ENCODE measurements around the gene CLDN19.
A peak's percentile ranks its signal among the peaks of the same experiment; 100 is the strongest.
"Not testable (repeated sequence)": the region's sequence is repeated elsewhere in the genome, so short reads cannot be mapped to it uniquely, and the experiment has no call there.

Gene CLDN19

GRCh38 chr1:42737986-42738677 is 1.9 kb downstream of the CLDN19 start:
- DNase-seq (ENCODE audit: low read depth): no peak

DNA sequence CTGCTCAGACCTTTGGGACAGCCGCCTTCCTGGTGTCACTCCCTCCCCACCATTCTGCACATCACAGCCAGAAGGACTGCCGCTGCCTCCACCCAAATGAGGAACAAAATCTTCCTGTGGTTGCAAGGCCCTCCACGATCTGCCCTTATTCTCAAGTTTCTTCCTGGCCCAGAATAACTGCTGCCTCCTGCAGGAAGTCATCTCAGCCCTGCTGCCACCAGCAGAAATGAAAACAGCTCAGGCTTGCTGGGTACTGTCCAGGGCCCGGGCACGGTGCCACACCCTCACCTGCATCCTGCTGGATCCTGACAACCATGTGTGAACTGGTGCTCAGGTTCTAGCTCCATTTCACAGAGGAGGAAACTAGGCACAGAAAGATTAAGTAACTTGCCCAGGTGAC is 2.8 kb downstream of the CLDN19 start:
- no peak for DNase-seq (ENCODE audit: low read depth)

DNA sequence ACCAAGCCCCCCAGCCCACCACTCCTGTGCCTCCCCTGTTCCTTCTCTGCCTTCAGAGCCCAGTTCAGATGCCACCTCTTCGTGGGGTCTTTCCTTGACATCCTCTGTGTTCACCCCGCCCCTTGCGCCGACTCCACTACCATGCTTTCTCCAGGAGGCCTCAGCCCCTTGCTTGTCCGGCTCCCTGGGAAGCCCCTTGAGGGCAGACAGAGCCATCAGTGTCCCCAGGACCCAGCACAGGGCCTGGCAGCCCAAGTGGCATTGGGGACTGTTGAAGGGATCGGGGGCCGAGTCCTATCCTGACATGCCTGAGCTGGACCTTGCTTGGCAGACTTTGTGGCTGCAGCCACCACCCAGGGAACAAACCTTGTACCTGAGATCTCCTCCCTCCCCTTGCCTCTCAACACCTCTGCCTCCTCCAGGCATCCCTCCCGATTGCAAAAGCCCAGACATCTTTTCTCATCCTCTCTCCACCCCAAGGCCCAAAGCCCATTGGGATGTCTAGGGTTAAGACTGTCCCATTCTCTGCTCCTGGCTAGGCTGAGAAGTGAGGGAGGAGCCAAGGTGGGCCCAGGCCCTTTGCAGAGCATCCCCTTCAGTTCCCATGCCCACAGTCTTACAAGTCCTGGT is 3.4 kb downstream of the CLDN19 start:
- DNase-seq (ENCODE audit: low read depth): no peak

DNA sequence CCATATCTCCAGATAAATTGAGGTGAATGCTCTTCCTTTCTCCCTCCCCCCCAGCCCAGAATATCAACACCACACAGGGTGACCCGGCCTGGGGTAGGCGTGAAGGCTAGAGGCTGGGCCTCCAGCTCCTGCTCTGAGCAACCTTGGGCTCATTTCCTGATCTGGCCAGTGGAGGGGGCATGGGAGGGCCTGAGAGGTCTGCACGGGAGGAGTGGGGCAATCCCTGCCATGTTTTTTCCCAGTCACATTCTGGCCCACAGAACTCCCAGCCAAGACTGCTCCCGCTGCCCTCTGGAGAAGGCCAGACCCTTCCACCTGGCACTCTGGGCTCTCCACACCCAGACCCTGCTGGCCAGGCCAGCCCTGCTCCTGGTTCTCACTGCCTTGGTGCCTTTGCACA is 3.9 kb downstream of the CLDN19 start:
- DNase-seq (ENCODE audit: low read depth): no peak

GRCh38 chr1:42735477-42736105 is 4.4 kb downstream of the CLDN19 start:
- no peak for DNase-seq (ENCODE audit: low read depth)

DNA sequence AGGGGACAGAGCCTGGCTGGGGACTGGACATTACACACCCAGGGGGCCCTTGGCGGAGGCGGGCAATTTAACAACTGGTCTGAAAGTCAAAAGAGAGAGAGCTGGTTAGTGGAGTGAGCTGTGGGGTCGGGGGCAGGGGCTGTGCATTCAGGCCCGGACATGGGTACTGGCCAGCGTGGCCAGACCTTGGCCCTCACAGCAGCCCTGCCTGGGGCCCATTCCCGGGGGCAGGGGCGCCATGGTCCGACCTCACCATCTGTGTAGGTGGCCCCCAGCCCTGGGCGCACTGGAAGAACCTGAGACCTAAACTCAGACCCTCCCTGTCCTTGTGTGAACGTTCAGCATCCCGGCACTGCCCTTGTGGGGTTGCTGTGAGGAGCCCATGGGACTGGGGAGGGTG is 5.0 kb downstream of the CLDN19 start:
- no peak for DNase-seq (ENCODE audit: low read depth)

DNA sequence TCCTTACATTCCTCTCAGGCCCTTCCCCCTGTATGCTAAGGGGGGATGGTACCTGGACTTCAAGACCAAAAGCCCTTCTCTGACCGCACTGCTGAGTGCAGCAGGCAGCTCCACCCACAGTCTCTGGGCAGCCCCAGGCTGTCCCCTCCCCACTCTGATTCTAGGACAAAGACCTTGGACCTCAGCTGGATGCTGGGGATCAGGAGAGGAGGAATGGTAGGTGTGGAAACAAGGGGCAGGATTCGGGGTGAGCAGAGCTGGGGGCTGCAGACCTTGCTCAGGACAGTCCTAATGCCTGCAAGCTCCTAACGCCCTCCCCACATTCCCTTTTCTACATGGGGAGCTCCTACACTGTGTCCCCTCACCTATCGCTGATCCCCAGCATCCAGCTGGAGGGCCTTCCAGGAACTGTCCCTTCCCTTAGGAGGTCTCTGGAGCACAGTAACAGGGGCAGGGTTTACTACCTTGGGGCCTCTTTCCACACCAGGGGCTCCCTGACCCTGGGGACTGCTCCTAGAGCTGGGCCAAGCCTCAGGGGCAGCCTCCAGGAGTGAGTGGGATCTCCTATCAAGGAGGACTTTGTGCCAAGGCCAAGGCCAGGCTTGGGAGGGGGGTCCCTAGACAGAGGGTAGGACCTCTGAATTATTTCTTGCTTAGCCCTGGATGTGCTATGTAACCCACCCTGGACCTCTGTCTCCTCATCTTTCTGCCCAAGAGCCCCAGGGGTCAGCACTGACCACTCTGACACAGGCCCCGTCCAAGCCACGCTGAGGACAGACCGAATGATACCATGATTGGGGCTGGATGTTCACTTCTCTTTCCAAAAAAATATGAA is 5.6 kb downstream of the CLDN19 start:
- no peak for DNase-seq (ENCODE audit: low read depth)

- DNase-seq (ENCODE audit: low read depth): no peak
These were observed 6.4 kb downstream of the CLDN19 start for GRCh38 chr1:42733415-42734200.

DNA sequence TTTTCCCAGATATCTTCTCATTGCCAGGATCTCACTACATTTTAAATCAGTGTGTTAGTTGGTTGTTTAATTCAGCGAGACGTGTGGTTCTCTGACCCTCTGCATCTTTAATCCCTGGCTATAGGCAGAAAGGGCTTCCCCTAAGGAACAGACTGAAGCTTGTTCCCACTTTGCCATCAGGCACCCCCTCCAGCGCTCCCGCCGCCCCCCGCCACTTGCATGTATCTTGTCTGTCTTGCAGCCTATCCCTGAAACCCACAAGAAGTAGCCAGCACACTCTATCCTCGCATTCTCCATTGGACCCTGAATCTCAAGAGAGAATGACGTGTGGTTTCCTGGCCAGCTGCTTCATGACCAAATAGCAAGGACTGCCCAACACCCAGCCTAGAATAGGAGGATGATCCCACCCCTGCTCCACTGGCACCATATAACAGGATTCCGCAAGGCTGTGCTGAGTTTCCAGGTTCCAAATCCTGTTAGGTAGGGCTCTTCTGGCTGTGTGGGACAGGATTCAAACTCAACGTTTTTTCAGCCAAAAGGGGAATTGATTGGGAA is 7.8 kb downstream of the CLDN19 start:
- no peak for DNase-seq (ENCODE audit: low read depth)

DNA sequence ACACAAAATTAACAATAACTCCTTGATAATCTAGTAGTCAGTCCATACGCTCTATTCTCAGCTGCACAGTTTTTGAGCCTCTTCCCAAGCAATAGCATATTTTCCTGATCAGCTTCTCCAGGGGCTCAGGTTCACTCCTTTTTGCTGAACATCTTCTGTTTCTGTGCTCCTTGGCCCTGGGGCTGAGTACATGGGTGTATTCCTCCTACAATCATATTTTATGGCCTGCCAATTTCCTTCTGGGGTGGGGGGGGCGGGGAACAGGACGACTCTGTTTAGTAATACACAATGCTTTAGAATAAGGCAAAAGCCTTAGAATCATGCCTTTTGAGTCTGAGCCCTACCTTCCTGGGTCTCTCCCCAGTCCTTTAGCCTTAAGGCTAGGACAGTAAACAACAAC is 8.5 kb downstream of the CLDN19 start:
- DNase-seq (ENCODE audit: low read depth): no peak

DNA sequence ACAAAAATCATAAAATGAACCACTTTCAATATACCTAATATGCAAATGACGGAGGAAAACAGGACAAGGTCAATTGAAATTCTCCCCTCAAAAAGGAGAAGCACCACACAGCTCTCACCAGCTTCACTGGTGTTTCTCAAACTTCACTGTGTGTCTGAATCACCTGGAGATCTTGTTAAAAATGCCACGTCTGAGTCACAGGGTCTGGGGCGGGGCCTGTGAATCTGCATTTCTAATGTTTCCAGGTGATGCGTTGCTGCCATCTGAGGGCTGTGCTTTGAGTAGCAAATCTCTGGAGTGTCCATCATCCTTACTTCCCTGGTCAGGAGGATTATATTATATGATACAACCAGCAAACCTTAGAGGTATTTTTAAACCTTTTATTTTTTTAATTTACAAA is 9.0 kb downstream of the CLDN19 start:
- no peak for DNase-seq (ENCODE audit: low read depth)

GRCh38 chr1:42730002-42730401 is 10.0 kb downstream of the CLDN19 start:
- DNase-seq (ENCODE audit: low read depth): no peak

GRCh38 chr1:42725820-42726219 is 14.2 kb downstream of the CLDN19 start:
- DNase-seq (ENCODE audit: low read depth): not testable (repeated sequence)

- DNase-seq (ENCODE audit: low read depth): peak; percentile 36
These were observed 16.5 kb downstream of the CLDN19 start for GRCh38 chr1:42723511-42723910.

GRCh38 chr1:42722403-42722802 is 17.6 kb downstream of the CLDN19 start:
- DNase-seq (ENCODE audit: low read depth): not testable (repeated sequence)

DNA sequence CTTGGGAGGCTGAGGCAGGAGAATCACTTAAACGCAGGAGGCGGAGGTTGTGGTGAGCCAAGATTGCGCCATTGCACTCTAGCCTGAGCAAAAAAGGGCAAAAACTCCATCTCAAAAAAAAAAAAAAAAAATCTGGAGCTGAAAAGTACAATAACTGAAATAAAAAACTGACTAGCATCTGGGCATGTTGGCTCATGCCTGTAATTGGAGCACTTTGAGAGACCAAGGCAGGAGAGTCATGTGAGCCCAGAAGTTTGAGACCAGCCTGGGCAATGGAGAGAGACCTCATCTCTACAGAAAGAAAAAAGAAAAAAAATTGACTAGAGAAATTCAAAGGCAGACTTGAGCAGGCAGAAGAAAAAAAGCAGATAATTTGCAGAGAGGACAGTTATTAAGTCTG is 18.1 kb downstream of the CLDN19 start:
- DNase-seq (ENCODE audit: low read depth): no peak

DNA sequence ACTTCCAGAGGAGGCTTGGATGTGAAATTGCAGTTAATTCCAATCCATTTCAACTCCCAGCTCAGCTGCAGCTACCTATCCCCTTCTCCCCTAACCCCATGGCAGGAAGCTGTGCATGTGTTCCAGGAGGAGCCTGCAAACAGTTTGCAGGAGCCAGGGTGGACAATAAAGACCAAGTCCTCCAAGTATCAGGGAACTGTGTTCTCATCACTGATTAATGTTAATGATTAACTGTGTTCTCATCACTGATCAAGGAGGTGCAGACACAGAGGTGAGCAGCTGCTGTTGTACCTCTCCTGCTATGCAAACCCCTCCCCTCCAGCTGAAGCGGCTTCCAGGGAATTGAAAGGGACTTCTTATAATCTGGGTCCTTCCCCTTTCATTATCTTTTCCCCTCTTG is 19.2 kb downstream of the CLDN19 start:
- DNase-seq (ENCODE audit: low read depth): no peak

DNA sequence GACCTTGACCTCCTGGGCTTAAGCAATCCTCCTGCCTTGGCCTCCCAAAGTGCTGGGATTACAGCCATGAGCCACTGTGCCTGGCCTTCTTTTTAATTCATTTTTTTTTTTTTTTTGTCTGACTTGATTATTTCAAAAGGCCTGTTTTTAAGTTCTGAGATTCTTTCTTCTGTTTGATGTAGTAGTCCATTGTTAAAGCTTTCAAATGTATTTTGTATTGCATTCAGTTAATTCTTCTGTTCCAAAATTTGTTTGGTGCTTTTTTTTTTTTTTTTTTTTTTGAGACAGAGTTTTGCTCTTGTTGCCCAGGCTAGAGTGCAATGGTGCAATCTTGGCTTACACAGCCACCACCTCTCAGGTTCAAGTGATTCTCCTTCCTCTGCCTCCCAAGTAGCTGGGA is 25.6 kb downstream of the CLDN19 start:
- DNase-seq (ENCODE audit: low read depth): not testable (repeated sequence)

DNA sequence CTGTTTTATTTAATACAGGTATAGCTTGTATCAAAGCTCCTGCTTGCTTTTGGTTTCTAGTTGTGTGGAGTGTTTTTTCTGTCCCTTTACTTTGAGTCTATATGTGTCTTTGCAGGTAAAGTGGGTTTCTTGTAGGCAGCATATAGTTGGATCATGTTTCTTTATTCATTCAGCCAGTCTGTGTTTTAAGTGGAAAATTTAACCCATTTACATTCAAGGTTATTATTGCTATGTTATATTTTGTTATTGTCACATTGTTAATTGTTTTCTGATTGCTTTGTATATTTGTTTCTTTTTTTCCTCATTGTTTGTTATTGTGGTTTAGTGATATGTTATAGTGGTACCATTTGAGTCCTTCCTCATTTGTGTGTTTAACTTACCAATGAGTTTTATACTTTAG is 26.7 kb downstream of the CLDN19 start:
- DNase-seq (ENCODE audit: low read depth): no peak

GRCh38 chr1:42712808-42713207 is 27.2 kb downstream of the CLDN19 start:
- DNase-seq (ENCODE audit: low read depth): not testable (repeated sequence)

GRCh38 chr1:42703888-42704464 is 36.1 kb downstream of the CLDN19 start:
- no peak for DNase-seq (ENCODE audit: low read depth)
